Fibroblast of skin of scalp (primary cell): ENCODE results near the gene STK38. TPM values are rescaled to one million over a fixed set of nuclear protein-coding genes. Genes with fewer than 3 reads are reported as not detected.
"Not testable (repeated sequence)": the region's sequence is repeated elsewhere in the genome, so short reads cannot be mapped to it uniquely, and the experiment has no call there.

Experiments
- DNase-seq: peaks from one replicate; pipeline ENCODE4 v3.0.0-alpha.2; 2013
- polyA plus RNA-seq, 2 experiments: library from polyadenylated mRNA; unstranded; fragments of 120-200 nt; gene quantifications; one replicate each; pipeline ENCODE4 v1.2.1, GENCODE V29; 2013; ENCODE audit not compliant: insufficient read length in 2 of 2

Gene STK38
- 49.1 TPM for polyA plus RNA-seq (2013, experiment 1 of 2; ENCODE audit: insufficient read length)
- 52.8 TPM for polyA plus RNA-seq (2013, experiment 2 of 2; ENCODE audit: insufficient read length)

GRCh38 chr6:36546920-36547645 lies at the start of gene STK38:
TSS of gene STK38 (minus strand) at chr6:36547479. CDS start at chr6:36540202, 7,277 bp downstream.
- DNase-seq: peak; percentile 90

- peak; percentile 38 for DNase-seq
Measured at GRCh38 chr6:36596356-36596755, 49.1 kb upstream of the STK38 start.

GRCh38 chr6:36594816-36595643 lies 47.8 kb upstream of the STK38 start:
- peak; percentile 59 for DNase-seq

GRCh38 chr6:36594029-36594815 lies 46.9 kb upstream of the STK38 start, which contains the start of gene SRSF3:
TSS of gene SRSF3 (plus strand) at chr6:36594362. CDS start at chr6:36596763, 2,401 bp downstream.
- peak; percentile 99 for DNase-seq

GRCh38 chr6:36593569-36594028 lies 46.3 kb upstream of the STK38 start:
- DNase-seq: peak; percentile 50

- DNase-seq: no peak
Measured at GRCh38 chr6:36592221-36592655, 45.0 kb upstream of the STK38 start.

- peak; percentile 82 for DNase-seq
Measured at GRCh38 chr6:36590237-36590636, 43.0 kb upstream of the STK38 start.

GRCh38 chr6:36589025-36589400 lies 41.7 kb upstream of the STK38 start:
- DNase-seq: not testable (repeated sequence)

GRCh38 chr6:36586606-36587005 lies 39.3 kb upstream of the STK38 start:
- no peak for DNase-seq

- DNase-seq: no peak
Measured at GRCh38 chr6:36581716-36582115, 34.4 kb upstream of the STK38 start.

GRCh38 chr6:36580184-36580526 lies 32.9 kb upstream of the STK38 start:
- no peak for DNase-seq

- no peak for DNase-seq
Measured at GRCh38 chr6:36578431-36578830, 31.2 kb upstream of the STK38 start.

- DNase-seq: no peak
Measured at GRCh38 chr6:36578030-36578429, 30.8 kb upstream of the STK38 start.

- DNase-seq: peak; percentile 95
Measured at GRCh38 chr6:36577301-36577700, 30.0 kb upstream of the STK38 start.

GRCh38 chr6:36576578-36576977 lies 29.3 kb upstream of the STK38 start:
- no peak for DNase-seq

GRCh38 chr6:36574679-36575078 lies 27.4 kb upstream of the STK38 start:
- DNase-seq: no peak

- not testable (repeated sequence) for DNase-seq
Measured at GRCh38 chr6:36572353-36573311, 25.4 kb upstream of the STK38 start.

GRCh38 chr6:36571122-36572043 lies 24.1 kb upstream of the STK38 start:
- no peak for DNase-seq

GRCh38 chr6:36570264-36570663 lies 23.0 kb upstream of the STK38 start:
- DNase-seq: no peak

GRCh38 chr6:36566418-36566905 lies 19.2 kb upstream of the STK38 start:
- no peak for DNase-seq
